Endothelial cell of umbilical vein (primary cell): ENCODE results near the gene RNF4. TPM values are rescaled to one million over a fixed set of nuclear protein-coding genes. Genes with fewer than 3 reads are reported as not detected.

Experiments used
- BruUV-seq: library from RNA; stranded (reverse); fragments of 400-500 nt; replicated peaks from 2 replicates; lab custom pipeline; 2021; lab: Mats Ljungman, UMichigan
- CTCF ChIA-PET: fragments of 300-600, 350-600 bp; sonication (Branson Sonifier 250); formaldehyde crosslinking; loops from one replicate; lab custom pipeline; 2021; ENCODE audit warnings: antibody characterized with exemption, inconsistent platforms; lab: Charles Lee
- POLR2A ChIA-PET: fragments of 300-600, 350-600 bp; sonication (Branson Sonifier 250); formaldehyde crosslinking; loops from one replicate; lab custom pipeline; 2021; ENCODE audit warnings: antibody characterized with exemption, inconsistent platforms; lab: Charles Lee
- DNase-seq: peaks from one replicate; pipeline ENCODE4 v3.0.0-alpha.2; 2011; ENCODE audit warnings: low read depth, low spot score
- FAIRE-seq: peaks from 2 replicates; lab custom pipeline; 2011; peaks lifted over from hg19 to GRCh38; lab: Jason Lieb, UNC
- H2AFZ ChIP-seq: 2 replicates; pipeline ENCODE4 v1.6.0; 2012; ENCODE audit warnings: low read depth, low read length, control low read depth, inconsistent platforms
- H3K27ac ChIP-seq: 2 replicates; pipeline ENCODE4 v1.5.1; 2011; ENCODE audit warnings: low read depth, mild to moderate bottlenecking, control low read depth, low read length, moderate library complexity; ENCODE audit not compliant: insufficient read depth
- H3K27me3 ChIP-seq, 2 experiments: 2 replicates each; pipeline versions ENCODE4 v1.6.0 to v1.6.1; 2011; ENCODE audit warnings: low read length in 2 of 2, mixed read lengths in 1 of 2; ENCODE audit not compliant: control insufficient read depth in 2 of 2, insufficient read depth in 2 of 2
- H3K36me3 ChIP-seq, 2 experiments: 2 replicates in 1 of 2; 3 replicates in 1 of 2; pipeline ENCODE4 v1.5.1; 2011; ENCODE audit warnings: low read length in 2 of 2, mild to moderate bottlenecking in 1 of 2, moderate library complexity in 1 of 2; ENCODE audit not compliant: control insufficient read depth in 2 of 2, insufficient read depth in 2 of 2; ENCODE audit errors: extremely low read depth in 1 of 2
- H3K4me1 ChIP-seq: 3 replicates; pipeline ENCODE4 v1.5.1; 2011; ENCODE audit warnings: mild to moderate bottlenecking, low read length; ENCODE audit not compliant: control insufficient read depth, insufficient read depth; ENCODE audit errors: extremely low read depth
- H3K4me2 ChIP-seq: 2 replicates; pipeline ENCODE4 v1.6.1; 2011; ENCODE audit warnings: low read length, control low read depth, mixed read lengths; ENCODE audit not compliant: insufficient read depth
- H3K4me3 ChIP-seq, 3 experiments: fragments of 200-600 bp in 1 of 3; sonication (generic), shearing (Covaris generic) in 1 of 3; replicated peaks in 1 of 3; 2 replicates each; pipeline ENCODE4 v1.5.1; 2011 to 2016; ENCODE audit warnings: control low read depth in 3 of 3, low read length in 3 of 3, mild to moderate bottlenecking in 2 of 3, inconsistent platforms in 1 of 3, low read depth in 1 of 3, moderate library complexity in 1 of 3; ENCODE audit not compliant: insufficient read depth in 1 of 3
- H3K79me2 ChIP-seq: 2 replicates; pipeline ENCODE4 v1.6.0; 2012; ENCODE audit warnings: low read length, inconsistent platforms; ENCODE audit not compliant: control insufficient read depth, insufficient read depth
- H3K9ac ChIP-seq: replicated peaks from 2 replicates; pipeline ENCODE3; 2011; ENCODE audit warnings: low read length, control low read depth; ENCODE audit not compliant: insufficient read depth; ENCODE audit errors: extremely low read depth
- H3K9me1 ChIP-seq: replicated peaks from 3 replicates; pipeline ENCODE4 v1.6.0; 2011; ENCODE audit warnings: mild to moderate bottlenecking, low read length; ENCODE audit not compliant: control insufficient read depth, insufficient read depth; ENCODE audit errors: extremely low read depth
- H3K9me3 ChIP-seq: replicated peaks from 2 replicates; pipeline ENCODE4 v1.5.1; 2012; ENCODE audit warnings: low read length, inconsistent platforms; ENCODE audit not compliant: control insufficient read depth, insufficient read depth
- H4K20me1 ChIP-seq: replicated peaks from 2 replicates; pipeline ENCODE3; 2011; ENCODE audit warnings: mild to moderate bottlenecking, low read length; ENCODE audit not compliant: control insufficient read depth, insufficient read depth; ENCODE audit errors: extremely low read depth
- CTCF ChIP-seq, 2 donors: IDR thresholded peaks; 1 replicate in 1 of 2; 2 replicates in 1 of 2; pipeline ENCODE4 v1.5.1; 2011; ENCODE audit warnings: low read length in 2 of 2, mild to moderate bottlenecking in 2 of 2, moderate library complexity in 2 of 2, control low read depth in 1 of 2, inconsistent platforms in 1 of 2, low read depth in 1 of 2; ENCODE audit not compliant: insufficient read depth in 1 of 2; ENCODE audit errors: extremely low read depth in 1 of 2
- EZH2 ChIP-seq: IDR thresholded peaks from 2 replicates; pipeline ENCODE4 v1.6.1; 2012; ENCODE audit warnings: borderline replicate concordance, low read depth, mild to moderate bottlenecking, moderate library complexity, low read length, inconsistent platforms; ENCODE audit not compliant: severe bottlenecking
- FOS ChIP-seq: IDR thresholded peaks from 2 replicates; pipeline ENCODE4 v1.6.1; 2011; ENCODE audit warnings: mild to moderate bottlenecking, low read length, moderate library complexity, borderline replicate concordance; ENCODE audit not compliant: insufficient read depth
- GATA2 ChIP-seq: IDR thresholded peaks from 2 replicates; pipeline ENCODE4 v1.7.0; 2011; ENCODE audit warnings: low read depth, mild to moderate bottlenecking, moderate library complexity, mixed read lengths, low read length; ENCODE audit not compliant: insufficient read length, insufficient read depth
- JUN ChIP-seq: IDR thresholded peaks from 2 replicates; pipeline ENCODE4 v1.6.1; 2011; ENCODE audit warnings: borderline replicate concordance, low read depth; ENCODE audit not compliant: insufficient read length, insufficient read depth
- MAX ChIP-seq: IDR thresholded peaks from 2 replicates; pipeline ENCODE4 v1.6.1; 2011; ENCODE audit not compliant: insufficient read depth, insufficient read length
- MYC ChIP-seq: IDR thresholded peaks from one replicate; pipeline ENCODE4 v1.6.1; 2011; ENCODE audit warnings: mild to moderate bottlenecking, low read depth, low read length
- POLR2A ChIP-seq: IDR thresholded peaks from 2 replicates; pipeline ENCODE4 v1.6.1; 2012; ENCODE audit warnings: low read depth, mild to moderate bottlenecking, control low read depth, low read length
- POLR2AphosphoS5 ChIP-seq: IDR thresholded peaks from 2 replicates; pipeline ENCODE4 v1.6.1; 2012; ENCODE audit warnings: low read depth, mild to moderate bottlenecking, control low read depth, low read length, moderate library complexity; ENCODE audit not compliant: insufficient read depth
- dilution Hi-C: fragments of 300-500 bp; cut with MboI; formaldehyde crosslinking; loops from one replicate; pipeline ENCODE4 v1.15.0; 2019; ENCODE audit warnings: low sequenced_read_pairs; ENCODE audit not compliant: extremely low pct_ligation_motif_present
- intact Hi-C: fragments of 100-400 bp; cut with micrococcal nuclease; formaldehyde crosslinking; loops from one replicate; pipeline ENCODE4 v1.10.0; 2022
- polyA plus RNA-seq, 4 experiments: library from polyadenylated mRNA; depleted of rRNA in 3 of 4; stranded (reverse) in 3 of 4; unstranded in 1 of 4; fragments of >200 nt; gene quantifications; 2 replicates each; pipeline versions ENCODE4 v1.2.1 to v1.2.3, GENCODE V29; 2011 to 2012; ENCODE audit warnings: missing spikeins in 1 of 4
- total RNA-seq: library from RNA; stranded (reverse); gene quantifications from 2 replicates; pipeline ENCODE4 v1.2.3, GENCODE V29; 2021

RNF4 gene
- total and polyA plus RNA-seq, 2 donors (not counting 3 experiments of a cell fraction or from before 2014, with no cell fraction given) = 64.3 to 71.4 TPM

GRCh38 chr4:2436301-2436700 lies 32.6 kb upstream of the RNF4 start:
- Histone ChIP-seq H3K9ac (no peak overlapping the region), H3K36me3 (no peaks in the 10 kb centered on the region), H3K27me3 (no peaks in the 10 kb centered on the region), H3K27ac (no peak overlapping the region), H3K9me3 (no peaks in the 10 kb centered on the region), H3K4me3 (no peak overlapping the region), H4K20me1 (no peaks in the 10 kb centered on the region), H3K79me2 (no peaks in the 10 kb centered on the region), H3K4me1 (no peaks in the 10 kb centered on the region), H3K9me1 (no peaks in the 10 kb centered on the region), H2AFZ (no peak overlapping the region), H3K4me2 (no peak overlapping the region)
- ChIA-PET CTCF (interaction anchor here (0.8 to 9.8 kb wide), 10 partner anchors 16 to 224 kb away, joined by 3 to 149 read pairs (median 4); no protein-coding TSS in a partner anchor), POLR2A (no interaction called here)
- intact Hi-C loops (no loop called here), dilution Hi-C loops (no loop called here)
- BruUV-seq = no TSS peak
- no peak for DNase-seq
- TF ChIP-seq MYC = no peak
- no peak for TF ChIP-seq EZH2
- no peak for TF ChIP-seq CTCF (IDR thresholded peaks at IDR 0.05; ENCODE audit: extremely low read depth in 1 of 2, insufficient read depth in 1 of 2, low read depth in 1 of 2, low read length in 2 of 2)
- no peak for TF ChIP-seq POLR2A
- TF ChIP-seq JUN = no peak
- no peak for TF ChIP-seq FOS
- no peak for TF ChIP-seq MAX
- TF ChIP-seq POLR2AphosphoS5 = no peak
- TF ChIP-seq GATA2 = no peak
- FAIRE-seq = no peak
